Duodenal mucosa (tissue), 2 donors: Measurements from ENCODE around the gene CRYBG3.
A peak's percentile ranks its signal among the peaks of the same experiment; 100 is the strongest.
"Not testable (repeated sequence)": the region's sequence is repeated elsewhere in the genome, so short reads cannot be mapped to it uniquely, and the experiment has no call there.

ENCODE experiments used
- H3K27ac ChIP-seq: one replicate; pipeline ENCODE4 v1.7.0; 2013; ENCODE audit warnings: low read depth, low read length
- H3K27me3 ChIP-seq, 2 donors: one replicate each; pipeline ENCODE4 v1.7.0; 2013; ENCODE audit warnings: low read length in 2 of 2, control low read depth in 1 of 2; ENCODE audit not compliant: insufficient read depth in 2 of 2, control insufficient read depth in 1 of 2
- H3K36me3 ChIP-seq, 2 donors: one replicate each; pipeline ENCODE4 v1.7.0; 2013; ENCODE audit warnings: low read length in 2 of 2, control low read depth in 1 of 2; ENCODE audit not compliant: insufficient read depth in 2 of 2, control insufficient read depth in 1 of 2
- H3K4me1 ChIP-seq, 2 donors: one replicate each; pipeline ENCODE4 v1.7.0; 2013; ENCODE audit warnings: low read length in 2 of 2, control low read depth in 1 of 2; ENCODE audit not compliant: insufficient read depth in 2 of 2, control insufficient read depth in 1 of 2
- H3K4me3 ChIP-seq, 2 donors: one replicate each; pipeline ENCODE4 v1.7.0; 2013; ENCODE audit warnings: low read length in 2 of 2, low read depth in 1 of 2
- H3K9ac ChIP-seq, 2 donors: one replicate each; pipeline ENCODE4 v1.7.0; 2013; ENCODE audit warnings: low read length in 2 of 2, low read depth in 1 of 2
- H3K9me3 ChIP-seq, 2 donors: one replicate each; pipeline ENCODE4 v1.7.0; 2013; ENCODE audit warnings: low read length in 2 of 2, control low read depth in 1 of 2; ENCODE audit not compliant: control insufficient read depth in 1 of 2

Gene CRYBG3

DNA sequence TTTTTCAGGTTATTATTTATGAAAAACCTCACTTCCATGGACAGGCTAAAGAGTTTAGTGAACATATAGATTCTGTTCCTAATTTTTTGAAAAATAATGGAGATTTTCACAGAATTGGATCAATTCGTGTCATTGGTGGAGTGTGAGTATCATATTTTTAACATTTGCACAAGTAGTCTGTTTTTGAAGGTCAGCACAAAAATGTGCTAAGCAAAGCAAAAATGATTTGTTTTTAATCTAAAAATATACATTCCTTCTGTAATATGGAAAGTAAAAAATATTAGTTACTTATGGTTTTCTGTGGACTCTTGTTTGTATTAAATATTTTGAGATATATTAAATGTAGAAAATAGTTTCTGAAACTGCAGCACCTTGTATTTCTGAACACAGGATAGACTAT, 71.0 kb downstream of the CRYBG3 start:
- H3K27ac ChIP-seq = no peak overlapping the region
- no peak overlapping the region for H3K4me3 ChIP-seq
- H3K36me3 ChIP-seq = peaks cover 7 to 15% of the 10 kb centered on the region in 2 donors
- H3K4me1 ChIP-seq = no peaks in the 10 kb centered on the region
- H3K9me3 ChIP-seq = no peaks in the 10 kb centered on the region
- no peak overlapping the region for H3K9ac ChIP-seq
- H3K27me3 ChIP-seq = no peaks in the 10 kb centered on the region

DNA sequence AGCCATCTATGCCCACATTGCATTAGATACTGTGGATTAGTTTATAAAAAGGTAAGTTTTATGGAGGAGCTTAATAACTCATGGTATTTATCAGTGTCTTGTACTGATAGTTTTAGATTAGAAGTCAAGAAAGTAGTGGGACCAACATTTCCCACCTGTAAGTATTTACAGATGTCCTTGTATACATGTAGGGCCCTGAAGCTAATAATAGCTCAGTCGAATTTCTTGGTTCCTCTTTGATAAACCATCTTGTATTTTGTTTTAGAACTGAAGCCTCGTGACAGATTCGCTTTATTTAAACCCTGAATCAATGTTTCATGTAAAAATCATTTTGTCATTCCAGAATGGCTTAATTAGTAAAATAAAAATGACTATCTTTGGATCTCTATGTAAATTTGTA, 73.4 kb downstream of the CRYBG3 start:
- Histone ChIP-seq H3K4me1 (no peaks in the 10 kb centered on the region), H3K36me3 (peaks cover 0 to 6% of the 10 kb centered on the region in 2 donors), H3K4me3 (no peak overlapping the region), H3K9me3 (no peaks in the 10 kb centered on the region), H3K27me3 (no peaks in the 10 kb centered on the region), H3K27ac (no peak overlapping the region), H3K9ac (no peak overlapping the region)

GRCh38 chr3:97896129-97896528, 74.3 kb downstream of the CRYBG3 start:
- no peak overlapping the region for H3K4me3 ChIP-seq
- H3K36me3 ChIP-seq = peaks cover 0 to 6% of the 10 kb centered on the region in 2 donors
- H3K9me3 ChIP-seq = no peaks in the 10 kb centered on the region
- H3K27me3 ChIP-seq = no peaks in the 10 kb centered on the region
- H3K9ac ChIP-seq = no peak overlapping the region
- H3K27ac ChIP-seq = no peak overlapping the region
- peaks cover 0 to 3% of the 10 kb centered on the region in 2 donors for H3K4me1 ChIP-seq

DNA sequence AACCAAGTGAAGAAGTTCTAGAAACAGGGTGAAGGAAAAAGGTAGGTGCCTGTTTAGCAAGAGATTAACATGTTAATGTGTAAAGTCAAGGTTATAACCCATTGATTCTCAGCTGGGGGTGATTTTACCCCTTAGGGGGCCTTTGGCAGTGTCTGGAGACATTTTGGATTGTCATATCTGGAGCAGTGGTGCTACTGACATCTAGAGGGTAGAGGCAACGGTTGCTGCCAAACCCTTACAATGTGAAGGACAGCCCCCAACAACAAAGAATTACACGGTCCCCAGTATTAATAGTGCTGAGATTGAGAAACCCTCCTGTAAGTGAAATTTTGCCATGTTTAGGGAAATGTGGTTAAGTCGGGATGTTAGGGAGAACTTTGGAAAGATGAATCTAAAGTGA, 74.7 kb downstream of the CRYBG3 start:
- Histone ChIP-seq H3K27me3 (no peaks in the 10 kb centered on the region), H3K4me1 (peaks cover 3 to 5% of the 10 kb centered on the region in 2 donors), H3K9ac (no peak overlapping the region), H3K36me3 (peaks cover 0 to 6% of the 10 kb centered on the region in 2 donors), H3K27ac (no peak overlapping the region), H3K4me3 (no peak overlapping the region), H3K9me3 (no peaks in the 10 kb centered on the region)

- Histone ChIP-seq H3K4me3 (no peak overlapping the region), H3K36me3 (peaks cover 0 to 6% of the 10 kb centered on the region in 2 donors), H3K9me3 (no peaks in the 10 kb centered on the region), H3K27ac (no peak overlapping the region), H3K27me3 (no peaks in the 10 kb centered on the region), H3K9ac (no peak overlapping the region), H3K4me1 (peaks cover 8 to 10% of the 10 kb centered on the region in 2 donors)
Observed at GRCh38 chr3:97899331-97899730, 77.5 kb downstream of the CRYBG3 start.

DNA sequence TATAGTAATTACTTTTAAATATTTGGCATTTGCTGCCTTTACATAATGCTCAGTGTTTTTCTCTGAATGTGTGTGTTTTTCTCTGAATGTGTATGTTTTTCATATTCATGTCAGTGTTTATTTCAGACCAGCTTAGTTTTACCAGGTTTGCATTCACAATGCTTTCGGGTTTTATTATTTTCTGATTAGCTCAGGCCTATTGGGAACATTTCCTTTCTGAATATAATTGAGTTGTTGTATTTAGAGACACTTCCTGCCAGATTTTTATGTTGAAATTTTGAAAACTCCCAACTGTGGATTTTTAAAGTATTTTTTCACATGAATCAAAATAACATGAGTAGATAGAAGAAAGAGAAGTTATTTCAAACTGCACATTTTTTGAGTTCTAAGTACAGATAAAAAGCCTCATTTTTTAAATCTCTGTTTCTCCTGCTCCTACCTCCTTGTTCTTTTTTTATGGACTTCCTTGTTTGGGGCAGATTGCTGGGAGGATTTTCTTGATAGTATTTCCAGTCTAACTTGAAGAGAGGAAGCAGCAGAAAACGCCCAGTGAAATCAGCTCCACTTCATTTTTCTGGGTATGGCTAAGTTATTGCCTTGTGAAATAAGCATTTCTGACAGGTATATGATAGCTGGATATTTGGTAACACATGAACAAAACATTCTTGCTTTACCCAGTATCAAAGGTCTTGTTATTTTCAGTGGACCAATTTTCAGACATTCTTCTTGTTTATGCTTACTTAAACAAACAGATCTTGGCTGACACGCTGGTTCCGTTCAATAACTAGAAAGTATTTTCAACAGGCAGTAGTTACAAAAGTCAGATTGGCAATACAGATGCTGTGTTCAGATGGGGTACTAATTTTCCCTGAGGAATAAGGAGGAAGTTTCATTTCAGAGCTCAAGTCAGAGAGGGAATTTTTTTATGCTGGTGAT, 79.8 kb downstream of the CRYBG3 start:
- Histone ChIP-seq H3K9me3 (no peaks in the 10 kb centered on the region), H3K4me3 (no peak overlapping the region), H3K27ac (peak overlapping the region; percentile 5), H3K9ac (no peak overlapping the region), H3K4me1 (peaks cover 8 to 10% of the 10 kb centered on the region in 2 donors), H3K36me3 (peaks cover 0 to 3% of the 10 kb centered on the region in 2 donors), H3K27me3 (no peaks in the 10 kb centered on the region)

- not testable (repeated sequence) for H3K27me3 ChIP-seq, H3K27ac ChIP-seq, H3K36me3 ChIP-seq, H3K4me3 ChIP-seq, H3K4me1 ChIP-seq, H3K9me3 ChIP-seq, H3K9ac ChIP-seq
Observed at GRCh38 chr3:97909830-97910229, 88.0 kb downstream of the CRYBG3 start.

DNA sequence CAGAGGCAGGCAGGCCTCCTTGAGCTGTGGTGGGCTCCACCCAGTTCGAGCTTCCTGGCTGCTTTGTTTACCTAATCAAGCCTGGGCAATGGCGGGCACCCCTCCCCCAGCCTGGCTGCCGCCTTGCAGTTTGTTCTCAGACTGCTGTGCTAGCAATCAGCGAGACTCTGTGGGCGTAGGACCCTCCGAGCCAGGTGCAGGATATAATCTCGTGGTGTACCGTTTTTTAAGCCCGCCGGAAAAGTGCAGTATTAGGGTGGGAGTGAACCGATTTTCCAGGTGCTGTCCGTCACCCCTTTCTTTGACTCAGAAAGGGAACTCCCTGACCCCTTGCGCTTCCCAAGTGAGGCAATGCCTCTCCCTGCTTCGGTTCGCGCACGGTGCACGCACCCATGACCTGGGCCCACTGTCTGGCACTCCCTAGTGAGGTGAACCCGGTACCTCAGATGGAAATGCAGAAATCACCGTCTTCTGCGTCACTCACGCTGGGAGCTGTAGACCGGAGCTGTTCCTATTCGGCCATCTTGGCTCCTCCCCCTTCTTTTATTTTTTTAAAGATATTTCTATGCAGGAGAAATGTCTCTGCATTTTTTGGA, 88.5 kb downstream of the CRYBG3 start:
- H3K9me3 ChIP-seq, H3K4me3 ChIP-seq, H3K27ac ChIP-seq, H3K36me3 ChIP-seq, H3K4me1 ChIP-seq, H3K9ac ChIP-seq, H3K27me3 ChIP-seq: not testable (repeated sequence)

DNA sequence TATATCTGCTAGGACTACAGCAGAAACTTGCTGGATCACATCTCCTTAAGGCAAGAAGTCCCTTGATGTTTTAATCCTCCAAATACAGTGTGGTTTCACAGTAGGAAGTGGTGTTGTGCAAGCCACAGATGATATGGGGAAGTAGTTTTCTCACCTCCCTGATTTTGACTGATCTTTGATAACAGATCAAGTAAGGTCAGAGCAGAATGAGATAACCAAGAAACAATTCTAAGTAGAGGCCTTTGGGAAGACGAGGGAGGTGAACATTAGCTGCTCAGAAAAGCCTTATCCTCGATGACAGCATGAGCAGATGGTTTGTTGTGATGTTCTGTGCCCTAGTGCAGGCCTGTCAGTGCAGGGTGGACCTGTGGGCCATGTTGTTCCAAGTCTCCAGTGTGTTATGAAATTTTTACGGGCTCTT, 89.1 kb downstream of the CRYBG3 start:
- Histone ChIP-seq H3K27me3 (no peaks in the 10 kb centered on the region), H3K9ac (no peak overlapping the region), H3K4me3 (no peak overlapping the region), H3K27ac (no peak overlapping the region), H3K4me1 (no peaks in the 10 kb centered on the region), H3K36me3 (peaks cover 0 to 3% of the 10 kb centered on the region in 2 donors), H3K9me3 (no peaks in the 10 kb centered on the region)

- H3K4me3 ChIP-seq = no peak overlapping the region
Observed at GRCh38 chr3:97911459-97911858, 89.6 kb downstream of the CRYBG3 start.

More at GRCh38 chr3:97911459-97911858, 89.6 kb downstream of the CRYBG3 start:
- peaks cover 0 to 7% of the 10 kb centered on the region in 2 donors for H3K36me3 ChIP-seq
- no peaks in the 10 kb centered on the region for H3K9me3 ChIP-seq
- no peaks in the 10 kb centered on the region for H3K27me3 ChIP-seq
- H3K9ac ChIP-seq = no peak overlapping the region
- H3K4me1 ChIP-seq = no peaks in the 10 kb centered on the region
- no peak overlapping the region for H3K27ac ChIP-seq
